Measurements from ENCODE around the gene SLC18A3. TPM values are rescaled to one million over a fixed set of nuclear protein-coding genes. Genes with fewer than 3 reads are reported as not detected.

SLC18A3 gene
- total RNA-seq, 1 donor: under 0.01 TPM

DNA sequence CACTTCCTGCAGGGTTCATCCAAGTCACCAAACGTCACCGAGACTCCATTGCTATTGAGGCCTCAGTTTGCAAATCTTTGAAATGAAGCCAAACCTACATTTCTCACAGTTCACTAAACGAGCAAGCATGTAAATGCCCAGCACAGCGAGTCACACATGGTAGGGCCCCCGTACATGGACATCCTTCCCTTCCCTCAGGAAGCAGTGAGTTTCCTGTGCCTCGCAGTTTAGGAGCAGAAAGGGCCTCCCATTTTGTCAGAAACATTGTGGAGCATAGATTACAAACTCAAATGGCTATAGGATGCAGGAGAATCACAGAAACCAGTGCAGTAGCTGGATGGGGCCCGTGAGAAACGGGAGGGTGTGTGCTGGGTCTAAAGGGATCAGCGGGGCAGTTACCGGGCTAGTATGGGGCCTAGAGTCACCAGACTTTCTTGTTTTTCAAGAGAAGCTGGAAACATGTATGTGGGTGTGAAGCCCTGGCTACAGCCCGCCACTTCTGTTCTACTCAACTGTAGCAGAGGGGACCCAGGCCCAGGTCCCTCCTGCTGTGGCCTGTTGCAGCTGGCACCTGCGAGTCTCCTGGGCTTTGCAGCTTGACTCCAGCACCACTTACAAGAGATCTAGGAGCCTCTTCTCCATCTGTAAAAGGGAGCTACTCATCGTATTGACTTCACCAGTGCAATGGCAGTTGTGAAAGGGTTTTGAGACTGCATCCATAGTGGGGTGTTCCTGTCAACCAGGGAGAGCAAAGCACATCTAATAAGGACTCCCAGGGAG, 14.2 kb upstream of the SLC18A3 start:
- no peak for DNase-seq (ENCODE audit: low read depth in 2 of 3, low spot score in 2 of 3)

DNA sequence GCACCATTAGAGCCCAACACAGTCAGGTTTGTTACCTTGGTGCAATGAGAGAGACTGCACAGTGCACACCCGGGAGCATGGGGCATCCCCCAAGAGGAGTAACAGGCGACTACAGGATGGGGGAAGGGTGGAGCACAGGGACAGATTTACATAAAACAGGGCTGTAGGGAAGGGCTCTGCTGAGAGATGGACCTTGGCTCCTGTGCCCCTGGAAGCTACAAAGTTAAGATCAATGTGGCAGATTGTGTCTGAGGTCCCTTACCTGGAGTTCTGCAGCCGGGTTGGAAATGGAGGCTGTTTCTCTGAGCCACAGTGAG, 13.7 kb upstream of the SLC18A3 start:
- no peak for DNase-seq (ENCODE audit: low read depth in 2 of 3, low spot score in 2 of 3)

DNA sequence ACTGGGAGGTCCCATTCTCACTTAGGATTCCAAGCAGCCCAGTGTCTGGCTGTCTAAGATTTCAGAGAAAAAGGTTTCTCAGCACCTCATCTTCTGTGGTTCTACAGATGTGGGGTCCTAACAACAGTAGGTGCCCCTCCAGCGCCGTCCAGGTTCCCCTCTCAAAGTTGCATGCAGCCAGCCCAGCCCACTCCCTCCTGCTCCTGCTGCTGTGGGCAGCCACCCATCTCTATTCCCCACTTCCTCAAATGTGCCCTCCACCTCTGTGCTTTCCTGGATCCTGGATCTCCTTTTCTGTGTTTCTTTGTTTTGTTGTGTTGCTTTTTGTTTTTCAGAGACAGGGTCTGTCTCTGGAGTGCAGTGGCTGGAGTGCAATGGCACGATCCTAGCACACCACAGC, 13.3 kb upstream of the SLC18A3 start:
- DNase-seq (ENCODE audit: low read depth in 2 of 3, low spot score in 2 of 3): no peak

GRCh38 chr10:49597426-49598163, 12.5 kb upstream of the SLC18A3 start:
- no peak for DNase-seq (ENCODE audit: low read depth in 2 of 3, low spot score in 2 of 3)

GRCh38 chr10:49598164-49598856, 11.8 kb upstream of the SLC18A3 start:
- no peak for DNase-seq (ENCODE audit: low read depth in 2 of 3, low spot score in 2 of 3)

- no peak for DNase-seq (ENCODE audit: low read depth in 2 of 3, low spot score in 2 of 3)
Measured at GRCh38 chr10:49598986-49599385, 11.1 kb upstream of the SLC18A3 start.

DNA sequence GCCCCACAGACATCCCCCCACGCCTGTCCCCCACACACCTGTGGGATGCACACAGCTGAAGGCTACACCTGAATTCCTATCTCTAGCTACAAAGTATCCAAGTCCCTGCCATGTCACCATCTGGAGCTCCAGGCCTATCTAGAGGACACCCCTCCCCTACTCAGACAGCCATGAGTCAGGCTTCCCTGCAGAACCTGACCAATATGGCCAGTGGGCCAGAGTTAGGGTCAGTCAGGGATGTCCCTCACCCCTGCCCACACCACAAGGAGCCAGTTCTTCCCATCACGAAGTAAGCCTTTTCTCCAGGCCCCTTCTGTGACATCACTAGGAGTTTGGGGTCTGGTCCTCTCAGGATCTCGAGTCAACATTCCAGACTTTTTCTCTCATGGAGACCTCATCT, 10.6 kb upstream of the SLC18A3 start:
- no peak for DNase-seq (ENCODE audit: low read depth in 2 of 3, low spot score in 2 of 3)

DNA sequence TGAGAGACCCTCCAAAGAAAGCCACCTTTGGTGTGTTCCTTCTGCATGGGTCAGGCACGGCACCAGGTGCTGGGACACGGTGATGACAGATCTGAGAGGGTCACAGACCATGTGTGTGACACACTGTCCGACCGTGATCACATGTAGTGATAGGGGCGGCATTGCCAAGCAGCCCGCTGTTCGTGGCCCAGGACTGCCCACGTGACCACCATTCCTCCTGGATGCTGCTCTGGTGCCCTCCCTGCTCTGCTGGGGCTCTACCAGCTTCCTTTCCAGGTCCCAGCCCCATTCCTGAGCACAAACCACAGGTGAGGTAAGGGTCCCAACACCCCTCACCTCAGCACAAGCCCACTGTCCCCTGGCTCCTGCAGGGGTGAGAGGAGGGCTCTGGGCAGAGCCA, 10.1 kb upstream of the SLC18A3 start:
- no peak for DNase-seq (ENCODE audit: low read depth in 2 of 3, low spot score in 2 of 3)

- no peak for DNase-seq (ENCODE audit: low read depth in 2 of 3, low spot score in 2 of 3)
Measured at GRCh38 chr10:49600781-49601400, 9.2 kb upstream of the SLC18A3 start.

DNA sequence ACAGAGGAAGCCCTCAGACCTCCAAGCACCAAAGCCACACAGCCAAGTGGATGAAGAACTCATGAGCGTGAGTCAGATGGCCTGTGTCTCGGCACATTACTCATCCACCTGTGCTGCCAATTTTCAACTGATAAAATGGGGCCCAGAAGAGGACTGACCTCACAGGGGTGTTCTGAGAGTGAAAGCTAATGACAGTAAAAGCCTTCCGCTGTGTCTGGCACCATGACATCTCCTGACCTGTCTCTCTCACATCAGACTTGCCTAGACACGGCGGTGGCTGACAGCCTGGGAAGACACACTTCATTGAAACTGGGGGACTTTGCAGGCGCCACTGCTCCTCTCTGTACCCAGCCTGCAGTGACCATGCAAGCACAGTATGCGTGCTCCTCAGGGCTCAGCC, 8.3 kb upstream of the SLC18A3 start:
- DNase-seq (ENCODE audit: low read depth in 2 of 3, low spot score in 2 of 3): no peak

- DNase-seq (ENCODE audit: low read depth in 2 of 3, low spot score in 2 of 3): no peak
Measured at GRCh38 chr10:49602380-49603023, 7.6 kb upstream of the SLC18A3 start.

DNA sequence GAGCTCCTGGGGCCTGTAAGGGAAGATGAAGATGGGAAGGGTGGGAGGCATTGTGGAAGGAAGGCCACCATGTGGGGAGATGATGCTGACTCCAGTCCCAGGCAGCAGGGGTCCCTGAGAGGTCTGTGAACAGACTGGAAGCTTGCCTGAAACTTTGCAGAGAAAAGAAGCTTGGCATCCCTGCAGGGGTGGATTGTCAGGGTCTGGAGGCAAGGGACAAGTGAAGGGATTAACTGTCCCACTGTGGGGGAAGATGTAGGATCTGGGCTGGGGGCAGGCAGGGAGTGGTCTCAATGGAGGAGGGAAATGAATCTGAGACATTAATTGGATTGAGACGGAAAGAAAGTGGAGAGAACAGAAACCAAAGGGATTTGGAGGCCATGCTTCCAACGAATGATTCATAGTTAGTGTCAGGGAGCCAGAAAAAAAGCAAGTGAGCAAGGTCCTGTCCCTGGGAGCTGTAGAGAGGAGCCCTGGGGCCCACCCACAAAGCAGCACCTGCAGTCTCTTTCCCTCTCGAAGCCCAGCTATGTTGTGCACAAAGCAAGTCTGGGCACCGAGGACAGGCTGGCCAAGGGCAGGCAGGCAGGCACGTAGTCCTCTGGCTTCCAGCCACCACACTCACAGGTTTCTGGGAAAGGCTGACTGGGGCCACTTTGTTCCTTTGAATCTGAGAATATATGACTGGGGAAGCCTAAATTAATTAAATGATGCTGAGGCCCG, 4.7 kb upstream of the SLC18A3 start:
- no peak for DNase-seq (ENCODE audit: low read depth in 2 of 3, low spot score in 2 of 3)

DNA sequence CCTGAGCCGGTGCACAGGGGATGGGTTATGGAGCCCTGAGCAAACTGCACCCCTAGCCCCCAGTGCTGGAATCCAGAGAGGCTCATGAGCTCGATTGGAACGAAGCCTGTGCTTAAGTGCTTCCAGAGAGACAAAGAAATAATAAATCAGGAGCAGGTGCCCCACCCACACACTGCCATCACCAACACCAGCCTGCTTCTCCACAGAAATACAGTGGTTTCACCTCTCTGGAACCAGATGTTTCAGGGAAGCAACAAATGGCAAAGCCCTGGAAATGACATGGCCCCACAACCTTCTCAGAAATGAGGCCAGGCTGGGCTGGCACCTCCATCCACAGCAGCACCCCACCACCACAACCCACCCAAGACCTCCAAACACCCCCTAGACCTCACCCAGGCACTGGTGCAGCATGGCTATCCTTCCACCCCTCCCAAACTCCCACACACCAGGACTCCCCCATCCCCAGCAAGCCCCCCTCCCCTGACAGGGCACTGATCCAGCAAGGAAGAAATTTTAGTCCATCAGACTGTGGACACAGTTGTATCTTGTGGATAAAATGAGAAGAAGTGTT, 4.1 kb upstream of the SLC18A3 start:
- no peak for DNase-seq (ENCODE audit: low read depth in 2 of 3, low spot score in 2 of 3)

DNA sequence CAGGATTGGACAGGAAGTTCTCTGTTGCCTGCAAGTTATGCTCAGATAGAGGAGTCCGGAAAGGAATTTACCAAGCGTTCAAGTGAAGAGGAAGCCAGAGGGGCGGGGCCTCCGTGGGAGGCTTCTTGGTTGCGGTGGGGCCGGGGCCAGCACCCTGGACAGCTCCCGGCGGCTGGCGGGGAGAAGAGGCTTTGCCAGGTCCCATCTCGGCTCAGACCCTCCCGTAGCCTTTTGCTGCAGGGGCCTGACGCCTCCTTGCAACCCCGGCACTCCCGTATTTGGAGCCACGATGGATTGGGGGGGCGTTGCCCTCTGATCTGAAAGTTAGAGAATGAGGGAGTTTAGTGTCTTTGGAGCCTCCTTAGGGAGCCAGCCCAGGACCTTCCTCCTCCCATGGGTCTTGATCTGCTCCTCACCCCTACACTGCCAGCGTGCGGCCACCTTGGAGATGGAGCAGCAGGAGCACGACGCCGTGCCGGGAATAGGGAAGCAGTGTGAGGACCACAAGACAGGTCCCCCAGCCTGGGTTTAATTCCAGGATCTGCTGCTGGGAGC, 3.1 kb upstream of the SLC18A3 start:
- DNase-seq (ENCODE audit: low read depth in 2 of 3, low spot score in 2 of 3): peak in 2 of 3 donors; percentile 81 to 86

GRCh38 chr10:49608166-49609005, 1.7 kb upstream of the SLC18A3 start:
- no peak for DNase-seq (ENCODE audit: low read depth in 2 of 3, low spot score in 2 of 3)

DNA sequence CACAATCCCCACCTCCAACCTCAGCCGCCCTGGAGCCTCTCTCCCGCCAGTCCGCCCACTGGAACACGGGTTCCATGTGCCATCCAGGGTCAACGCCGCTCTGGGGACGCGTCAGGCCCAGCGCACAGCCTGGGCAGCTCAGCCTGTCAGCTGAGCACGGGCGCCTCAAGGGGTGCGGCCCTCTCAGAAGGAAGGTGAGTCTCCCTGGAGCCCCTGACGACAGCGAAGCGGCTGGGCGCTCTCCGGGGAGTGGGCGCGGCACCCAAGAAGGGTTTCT, 1.2 kb upstream of the SLC18A3 start:
- DNase-seq (ENCODE audit: low read depth in 2 of 3, low spot score in 2 of 3): no peak

DNA sequence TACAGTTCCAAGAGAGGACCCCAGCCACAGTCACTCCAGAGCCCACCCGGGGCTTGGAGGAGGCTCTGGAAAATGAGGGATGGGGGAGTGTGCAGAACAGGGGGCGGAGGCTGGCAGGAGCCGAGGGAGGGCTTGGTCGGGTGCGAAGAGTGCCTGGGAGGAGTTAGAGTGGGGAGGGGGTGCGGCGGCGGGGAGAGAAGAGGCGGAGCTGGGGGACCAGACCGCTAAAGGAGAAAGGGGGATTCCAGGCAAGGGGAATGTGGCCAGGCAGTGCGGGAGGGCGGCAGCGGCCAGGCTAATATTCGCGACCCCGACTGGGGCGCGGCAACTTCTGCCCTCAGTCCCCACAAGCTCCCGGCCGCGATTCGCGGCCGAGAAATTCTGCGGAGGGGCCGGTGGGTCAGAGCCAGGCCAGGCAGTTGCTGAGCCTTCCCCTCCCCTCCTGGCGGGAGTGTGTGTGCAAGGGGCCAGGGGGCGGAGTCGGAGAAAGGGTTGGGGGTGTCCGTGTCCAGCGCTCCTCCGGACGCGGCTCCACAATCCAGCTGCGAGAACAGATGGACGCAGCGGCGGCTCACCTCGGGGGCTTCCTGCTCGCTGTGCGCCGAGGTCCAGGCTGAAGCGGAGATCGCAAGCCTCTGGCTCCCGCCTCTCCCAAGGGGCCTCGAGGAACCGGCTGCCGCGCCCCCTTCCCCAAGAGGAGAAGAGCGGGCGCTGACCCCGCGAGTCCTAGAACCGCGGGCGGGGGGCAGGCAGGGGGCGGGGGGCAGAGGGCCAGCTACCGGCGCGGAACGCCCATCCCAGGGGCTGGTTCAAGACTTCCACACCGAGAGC, 612 bp upstream of the SLC18A3 start:
- no peak for DNase-seq (ENCODE audit: low read depth in 2 of 3, low spot score in 2 of 3)
